ENCODE results near the gene WFDC12.
A peak's percentile ranks its signal among the peaks of the same experiment; 100 is the strongest.

WFDC12 gene

DNA sequence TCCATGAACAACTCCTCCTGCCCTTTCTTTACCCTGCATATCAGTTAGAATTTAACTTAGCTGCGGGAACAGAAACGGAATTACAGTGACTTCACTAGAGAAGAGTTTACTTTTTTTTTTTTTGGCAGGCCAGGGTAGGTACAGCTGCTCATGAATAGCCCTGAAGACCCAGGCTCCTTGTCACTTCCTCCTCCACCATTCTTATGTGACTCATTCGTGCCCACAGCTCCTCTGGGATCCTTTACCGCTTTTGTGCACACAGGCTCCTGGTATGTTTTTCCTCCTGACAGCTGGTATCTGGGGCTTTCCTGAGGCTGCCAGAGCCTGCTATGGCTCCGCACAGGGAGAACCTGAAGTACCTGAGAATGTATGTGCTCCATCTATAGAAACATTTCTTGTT, 19.5 kb downstream of the WFDC12 start:
- peaks cover 17% of the 10 kb centered on the region for H3K27me3 ChIP-seq (ENCODE audit: control insufficient read depth, low read length)
- no peak overlapping the region for H3K27ac ChIP-seq (ENCODE audit: low read depth, low read length)
- H3K9me2 ChIP-seq (replicated peaks; ENCODE audit: control insufficient read depth, low read length), result no peaks in the 10 kb centered on the region
- no peaks in the 10 kb centered on the region for H3F3A ChIP-seq (ENCODE audit: control insufficient read depth, insufficient read depth)
- H3K79me2 ChIP-seq (ENCODE audit: control insufficient read depth, low read length), result no peaks in the 10 kb centered on the region
- H3K36me3 ChIP-seq (ENCODE audit: control insufficient read depth, low read length), result no peaks in the 10 kb centered on the region
- peaks cover 7% of the 10 kb centered on the region for H3K4me1 ChIP-seq (ENCODE audit: control insufficient read depth, low read length)
- H3K4me2 ChIP-seq (ENCODE audit: low read length), result no peak overlapping the region
- H3K4me3 ChIP-seq (ENCODE audit: low read length), result no peak overlapping the region
- no peak for TF ChIP-seq EZH2phosphoT487 (IDR thresholded peaks at IDR 0.05; ENCODE audit: borderline replicate concordance, low read length)
- TF ChIP-seq CTCF (IDR thresholded peaks at IDR 0.05; ENCODE audit: low read depth, low read length, poor library complexity, severe bottlenecking), result no peak
- 0 out of 2 replicates have a peak, but pooled peaks cover 3% of the 10 kb centered on the region for H4K20me1 ChIP-seq (ENCODE audit: control insufficient read depth, insufficient read depth, low read depth, low read length)
- H3K9me3 ChIP-seq (ENCODE audit: control insufficient read depth, insufficient read depth, low read length), result no peaks in the 10 kb centered on the region

DNA sequence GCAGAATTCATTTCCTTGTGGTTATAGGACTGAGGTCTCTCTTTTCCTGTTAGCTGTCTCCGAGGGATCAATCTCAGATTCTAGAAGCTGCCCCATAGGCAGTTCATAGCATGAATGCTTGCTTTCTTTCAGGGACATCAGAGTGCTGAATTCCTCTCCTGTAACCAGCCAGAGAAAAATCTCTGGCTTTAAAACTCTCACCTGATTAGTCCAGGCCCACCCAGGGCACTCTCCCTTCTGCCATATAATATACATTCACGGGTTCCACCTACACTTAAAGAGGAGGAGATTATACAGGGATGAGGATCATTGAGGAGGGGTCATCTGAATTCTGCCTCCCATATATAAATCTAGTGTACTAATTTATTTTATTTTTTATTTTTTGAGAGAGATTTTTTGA, 21.2 kb downstream of the WFDC12 start:
- Histone ChIP-seq H3K4me2 (ENCODE audit: low read length) (no peak overlapping the region), H3K79me2 (ENCODE audit: control insufficient read depth, low read length) (no peaks in the 10 kb centered on the region), H3K27me3 (ENCODE audit: control insufficient read depth, low read length) (peaks cover 17% of the 10 kb centered on the region), H3K4me3 (ENCODE audit: low read length) (no peak overlapping the region), H3K4me1 (ENCODE audit: control insufficient read depth, low read length) (peaks cover 7% of the 10 kb centered on the region), H3K9me3 (ENCODE audit: control insufficient read depth, insufficient read depth, low read length) (no peaks in the 10 kb centered on the region), H3K27ac (ENCODE audit: low read depth, low read length) (no peak overlapping the region), H3K36me3 (ENCODE audit: control insufficient read depth, low read length) (no peaks in the 10 kb centered on the region), H3F3A (ENCODE audit: control insufficient read depth, insufficient read depth) (no peaks in the 10 kb centered on the region), H3K9me2 (replicated peaks; ENCODE audit: control insufficient read depth, low read length) (no peaks in the 10 kb centered on the region), H4K20me1 (ENCODE audit: control insufficient read depth, insufficient read depth, low read depth, low read length) (0 out of 2 replicates have a peak, but pooled peaks cover 4% of the 10 kb centered on the region)
- TF ChIP-seq EZH2phosphoT487 (IDR thresholded peaks at IDR 0.05; ENCODE audit: borderline replicate concordance, low read length) (no peak), CTCF (IDR thresholded peaks at IDR 0.05; ENCODE audit: low read depth, low read length, poor library complexity, severe bottlenecking) (no peak)

GRCh38 chr20:45101333-45101850, 22.9 kb downstream of the WFDC12 start:
- TF ChIP-seq CTCF (IDR thresholded peaks at IDR 0.05; ENCODE audit: low read depth, low read length, poor library complexity, severe bottlenecking), result no peak
- TF ChIP-seq EZH2phosphoT487 (IDR thresholded peaks at IDR 0.05; ENCODE audit: borderline replicate concordance, low read length), result no peak
- Histone ChIP-seq H3K27me3 (ENCODE audit: control insufficient read depth, low read length) (peaks cover 15% of the 10 kb centered on the region), H3K4me1 (ENCODE audit: control insufficient read depth, low read length) (peaks cover 7% of the 10 kb centered on the region), H3K27ac (ENCODE audit: low read depth, low read length) (no peak overlapping the region), H4K20me1 (ENCODE audit: control insufficient read depth, insufficient read depth, low read depth, low read length) (0 out of 2 replicates have a peak, but pooled peaks cover 4% of the 10 kb centered on the region), H3K9me2 (replicated peaks; ENCODE audit: control insufficient read depth, low read length) (no peaks in the 10 kb centered on the region), H3K36me3 (ENCODE audit: control insufficient read depth, low read length) (no peaks in the 10 kb centered on the region), H3F3A (ENCODE audit: control insufficient read depth, insufficient read depth) (no peaks in the 10 kb centered on the region), H3K4me3 (ENCODE audit: low read length) (no peak overlapping the region), H3K79me2 (ENCODE audit: control insufficient read depth, low read length) (no peaks in the 10 kb centered on the region), H3K9me3 (ENCODE audit: control insufficient read depth, insufficient read depth, low read length) (no peaks in the 10 kb centered on the region), H3K4me2 (ENCODE audit: low read length) (peak overlapping the region; percentile 41; the same call in 1 of the 2 replicates)

Data from DOHH2 (cell line).